Measurements from ENCODE around the gene MAST1.

- TF ChIP-seq POLR2AphosphoS5 (IDR thresholded peaks at IDR 0.05): no peak
- no peak for TF ChIP-seq POLR2A (IDR thresholded peaks at IDR 0.05; ENCODE audit: low read depth)
- TF ChIP-seq EP300 (IDR thresholded peaks at IDR 0.05): no peak
Measured at GRCh38 chr19:12875086-12875485, 36.8 kb downstream of the MAST1 start.
